Sigmoid colon (tissue), 4 donors: ENCODE measurements around the gene DENND5B.

Experiments used
- CTCF ChIP-seq, 4 experiments: fragments of 450-650 bp in 3 of 4; fragments of 200-600 bp in 1 of 4; IDR thresholded peaks; one replicate each; pipeline ENCODE4 v1.5.1; 2016 to 2019; ENCODE audit warnings: antibody characterized with exemption in 4 of 4, mild to moderate bottlenecking in 3 of 4, moderate library complexity in 2 of 4
- POLR2AphosphoS5 ChIP-seq, 4 donors: sonication (generic); formaldehyde crosslinking; IDR thresholded peaks; one replicate each; pipeline ENCODE4 v1.6.1; 2017; ENCODE audit warnings: antibody characterized with exemption in 4 of 4

- TF ChIP-seq POLR2AphosphoS5 (IDR thresholded peaks at IDR 0.05) (no peak), CTCF (IDR thresholded peaks at IDR 0.05) (no peak)
Measured at GRCh38 chr12:31585895-31586294, 5.0 kb downstream of the DENND5B start.
